ENCODE data around the gene DEDD.

DEDD gene

GRCh38 chr1:161168906-161169305, 36.4 kb upstream of the DEDD start:
- peaks cover 89% of the 10 kb centered on the region for H3K36me3 Mint-ChIP-seq
- no peak overlapping the region for H3K4me3 Mint-ChIP-seq
- DNase-seq (ENCODE audit: low spot score in 2 of 2) (no peak), ATAC-seq (no peak)
- H3K9me3 Mint-ChIP-seq = no peaks in the 10 kb centered on the region
- peaks cover 65% of the 10 kb centered on the region for H3K4me1 Mint-ChIP-seq
- H3K27ac Mint-ChIP-seq = peak overlapping the region; percentile 97

GRCh38 chr1:161166669-161167548, 34.4 kb upstream of the DEDD start:
- H3K36me3 Mint-ChIP-seq = peaks cover 86% of the 10 kb centered on the region
- ATAC-seq = no peak
- H3K27ac Mint-ChIP-seq = peak overlapping the region; percentile 97
- no peak for DNase-seq (ENCODE audit: low spot score in 2 of 2)
- peak overlapping the region; percentile 95 for H3K4me3 Mint-ChIP-seq
- H3K4me1 Mint-ChIP-seq = peaks cover 65% of the 10 kb centered on the region
- no peaks in the 10 kb centered on the region for H3K9me3 Mint-ChIP-seq

- H3K9me3 Mint-ChIP-seq = no peaks in the 10 kb centered on the region
- H3K36me3 Mint-ChIP-seq = peaks cover 77% of the 10 kb centered on the region
- ATAC-seq (peak; percentile 96), DNase-seq (ENCODE audit: low spot score in 2 of 2) (peak; percentile 75 to 96)
- H3K4me1 Mint-ChIP-seq = peaks cover 65% of the 10 kb centered on the region
- peak within 1 kb of the TSS; percentile 95 for H3K4me3 Mint-ChIP-seq
- H3K27ac Mint-ChIP-seq = peak within 1 kb of the TSS; percentile 97
These were observed 33.5 kb upstream of the DEDD start, which contains the start of gene PPOX for GRCh38 chr1:161165742-161166668. PPOX (plus strand) TSS chr1:161166426; CDS start chr1:161166848, 422 bp downstream.

- peaks cover 71% of the 10 kb centered on the region for H3K4me1 Mint-ChIP-seq
- no peaks in the 10 kb centered on the region for H3K9me3 Mint-ChIP-seq
- DNase-seq (ENCODE audit: low spot score in 2 of 2) (no peak), ATAC-seq (no peak)
- H3K27ac Mint-ChIP-seq = peak overlapping the region; percentile 97
- peaks cover 68% of the 10 kb centered on the region for H3K36me3 Mint-ChIP-seq
- H3K4me3 Mint-ChIP-seq = peak overlapping the region; percentile 95
These were observed 32.6 kb upstream of the DEDD start for GRCh38 chr1:161164901-161165610.

GRCh38 chr1:161163793-161164192, 31.3 kb upstream of the DEDD start:
- Mint-ChIP-seq H3K4me1 (peaks cover 77% of the 10 kb centered on the region), H3K36me3 (peaks cover 72% of the 10 kb centered on the region), H3K9me3 (no peaks in the 10 kb centered on the region), H3K4me3 (no peak overlapping the region), H3K27ac (peak overlapping the region; percentile 97)
- ATAC-seq (no peak), DNase-seq (ENCODE audit: low spot score in 2 of 2) (no peak)

- Mint-ChIP-seq H3K27ac (peak overlapping the region; percentile 97), H3K9me3 (no peaks in the 10 kb centered on the region), H3K36me3 (peaks cover 74% of the 10 kb centered on the region), H3K4me1 (peaks cover 74% of the 10 kb centered on the region), H3K4me3 (no peak overlapping the region)
- DNase-seq (ENCODE audit: low spot score in 2 of 2) = no peak
- no peak for ATAC-seq
These were observed 30.3 kb upstream of the DEDD start for GRCh38 chr1:161162806-161163205.

- Mint-ChIP-seq H3K4me3 (no peak overlapping the region), H3K36me3 (peaks cover 77% of the 10 kb centered on the region), H3K9me3 (no peaks in the 10 kb centered on the region), H3K4me1 (peaks cover 72% of the 10 kb centered on the region), H3K27ac (peak overlapping the region; percentile 97)
- DNase-seq (ENCODE audit: low spot score in 2 of 2) (no peak), ATAC-seq (no peak)
These were observed 29.6 kb upstream of the DEDD start for GRCh38 chr1:161162052-161162451.

- Mint-ChIP-seq H3K4me1 (peaks cover 72% of the 10 kb centered on the region), H3K27ac (peak overlapping the region; percentile 97), H3K9me3 (no peaks in the 10 kb centered on the region), H3K36me3 (peaks cover 77% of the 10 kb centered on the region), H3K4me3 (peak overlapping the region; percentile 83)
- DNase-seq (ENCODE audit: low spot score in 2 of 2) (no peak), ATAC-seq (no peak)
These were observed 29.2 kb upstream of the DEDD start for GRCh38 chr1:161161652-161162051.

- no peaks in the 10 kb centered on the region for H3K9me3 Mint-ChIP-seq
- H3K4me1 Mint-ChIP-seq = peaks cover 75% of the 10 kb centered on the region
- H3K4me3 Mint-ChIP-seq = peak overlapping the region; percentile 83
- no peak for ATAC-seq
- H3K27ac Mint-ChIP-seq = peak overlapping the region; percentile 97
- no peak for DNase-seq (ENCODE audit: low spot score in 2 of 2)
- peaks cover 79% of the 10 kb centered on the region for H3K36me3 Mint-ChIP-seq
These were observed 28.2 kb upstream of the DEDD start for GRCh38 chr1:161160671-161161145.

- Mint-ChIP-seq H3K4me3 (peak overlapping the region; percentile 83), H3K27ac (peak overlapping the region; percentile 97), H3K4me1 (peaks cover 75% of the 10 kb centered on the region), H3K36me3 (peaks cover 77% of the 10 kb centered on the region), H3K9me3 (no peaks in the 10 kb centered on the region)
- no peak for ATAC-seq
- DNase-seq (ENCODE audit: low spot score in 2 of 2) = no peak
These were observed 27.4 kb upstream of the DEDD start for GRCh38 chr1:161159913-161160243.

- no peaks in the 10 kb centered on the region for H3K9me3 Mint-ChIP-seq
- DNase-seq (ENCODE audit: low spot score in 2 of 2) (peak; percentile 83 to 96), ATAC-seq (peak; percentile 93)
- H3K4me3 Mint-ChIP-seq = peak within 1 kb of the TSS; percentile 83
- H3K27ac Mint-ChIP-seq = peak within 1 kb of the TSS; percentile 97
- H3K36me3 Mint-ChIP-seq = peaks cover 76% of the 10 kb centered on the region
- H3K4me1 Mint-ChIP-seq = peaks cover 76% of the 10 kb centered on the region
These were observed 26.8 kb upstream of the DEDD start, which contains the start of gene USP21 for GRCh38 chr1:161159087-161159912. USP21 (plus strand) TSS chr1:161159500; CDS start chr1:161160641, 1,141 bp downstream.

- H3K27ac Mint-ChIP-seq = peak overlapping the region; percentile 97
- H3K4me3 Mint-ChIP-seq = peak overlapping the region; percentile 83
- ATAC-seq = no peak
- no peaks in the 10 kb centered on the region for H3K9me3 Mint-ChIP-seq
- no peak for DNase-seq (ENCODE audit: low spot score in 2 of 2)
- peaks cover 75% of the 10 kb centered on the region for H3K36me3 Mint-ChIP-seq
- H3K4me1 Mint-ChIP-seq = peaks cover 70% of the 10 kb centered on the region
These were observed 26.0 kb upstream of the DEDD start for GRCh38 chr1:161158316-161159010.

- peaks cover 64% of the 10 kb centered on the region for H3K4me1 Mint-ChIP-seq
- H3K27ac Mint-ChIP-seq = peak overlapping the region; percentile 50
- H3K9me3 Mint-ChIP-seq = no peaks in the 10 kb centered on the region
- ATAC-seq (no peak), DNase-seq (ENCODE audit: low spot score in 2 of 2) (no peak)
- peaks cover 69% of the 10 kb centered on the region for H3K36me3 Mint-ChIP-seq
- peak overlapping the region; percentile 83 for H3K4me3 Mint-ChIP-seq
These were observed 25.4 kb upstream of the DEDD start for GRCh38 chr1:161157867-161158266.

Data from stimulated activated effector memory CD8-positive, alpha-beta T cell treated with anti-CD3 and anti-CD28 coated beads, Interleukin-12 subunit alpha, Interleukin-12 subunit beta, amount 100 ng/mL, for 72 hours (primary cell).